Renal cortex interstitium (tissue), 15 donors: ENCODE data around the gene IKBIP. TPM values are rescaled to one million over a fixed set of nuclear protein-coding genes. Genes with fewer than 3 reads are reported as not detected.
A peak's percentile ranks its signal among the peaks of the same experiment; 100 is the strongest.

Source experiments
- DNase-seq, 11 donors: peaks; one replicate each; pipeline ENCODE4 v3.0.0-alpha.2; 2013; ENCODE audit warnings: low read depth in 9 of 11, low spot score in 4 of 11; ENCODE audit errors: extremely low read depth in 1 of 11
- long read RNA-seq, 16 experiments: transcript quantifications; one replicate each; lab custom pipeline, GENCODE V29; 2026
- polyA plus RNA-seq, 3 donors: library from polyadenylated mRNA; unstranded; fragments of 120-200 nt; gene quantifications; one replicate each; pipeline ENCODE4 v1.2.1, GENCODE V29; 2013; ENCODE audit not compliant: insufficient read length in 3 of 3

Gene IKBIP, protein sequence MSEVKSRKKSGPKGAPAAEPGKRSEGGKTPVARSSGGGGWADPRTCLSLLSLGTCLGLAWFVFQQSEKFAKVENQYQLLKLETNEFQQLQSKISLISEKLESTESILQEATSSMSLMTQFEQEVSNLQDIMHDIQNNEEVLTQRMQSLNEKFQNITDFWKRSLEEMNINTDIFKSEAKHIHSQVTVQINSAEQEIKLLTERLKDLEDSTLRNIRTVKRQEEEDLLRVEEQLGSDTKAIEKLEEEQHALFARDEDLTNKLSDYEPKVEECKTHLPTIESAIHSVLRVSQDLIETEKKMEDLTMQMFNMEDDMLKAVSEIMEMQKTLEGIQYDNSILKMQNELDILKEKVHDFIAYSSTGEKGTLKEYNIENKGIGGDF
- polyA plus RNA-seq, result 10 to 100 TPM; 20.6 to 31.5 (median 26.1) TPM
- long read RNA-seq, donor 1, transcript IKBIP-201 (3 exons, 3,189 nt), result major isoform, 8 of 18 reads
- long read RNA-seq, donor 1, transcript IKBIP-203 (2 exons, 1,368 nt), result minor isoform, 7 of 18 reads
- long read RNA-seq, donor 1, partial matches to known transcripts, result 0 of 18 reads
- long read RNA-seq, donor 1, other reads (novel, unspliced or antisense), result 0 of 18 reads
- long read RNA-seq, donor 2, transcript IKBIP-201 (3 exons, 3,189 nt), result major isoform, 6 of 11 reads
- long read RNA-seq, donor 2, partial matches to known transcripts, result 0 of 11 reads
- long read RNA-seq, donor 2, other reads (novel, unspliced or antisense), result 0 of 11 reads
- long read RNA-seq, donor 3, transcript IKBIP-201 (3 exons, 3,189 nt), result minor isoform, 8 of 30 reads
- long read RNA-seq, donor 3, transcript IKBIP-202 (3 exons, 1,645 nt), result major isoform, 11 of 30 reads
- long read RNA-seq, donor 3, transcript IKBIP-203 (2 exons, 1,368 nt), result major isoform, 11 of 30 reads
- long read RNA-seq, donor 3, partial matches to known transcripts, result 0 of 30 reads
- long read RNA-seq, donor 3, other reads (novel, unspliced or antisense), result 0 of 30 reads
- long read RNA-seq, donor 4, partial matches to known transcripts, result 0 of 10 reads
- long read RNA-seq, donor 4, other reads (novel, unspliced or antisense), result 0 of 10 reads
- long read RNA-seq, donor 5, result 0 reads
- long read RNA-seq, donor 6, transcript IKBIP-202 (3 exons, 1,645 nt), result major isoform, 9 of 30 reads
- long read RNA-seq, donor 6, transcript IKBIP-203 (2 exons, 1,368 nt), result major isoform, 9 of 30 reads
- long read RNA-seq, donor 6, transcript IKBIP-201 (3 exons, 3,189 nt), result minor isoform, 7 of 30 reads
- long read RNA-seq, donor 6, partial matches to known transcripts, result 5 of 30 reads
- long read RNA-seq, donor 6, other reads (novel, unspliced or antisense), result 0 of 30 reads
- long read RNA-seq, donor 7, transcript IKBIP-202 (3 exons, 1,645 nt), result minor isoform, 9 of 23 reads
- long read RNA-seq, donor 7, transcript IKBIP-201 (3 exons, 3,189 nt), result major isoform, 10 of 23 reads
- long read RNA-seq, donor 7, partial matches to known transcripts, result 0 of 23 reads
- long read RNA-seq, donor 7, other reads (novel, unspliced or antisense), result 0 of 23 reads
- long read RNA-seq, donor 8, transcript IKBIP-202 (3 exons, 1,645 nt), result major isoform, 15 of 23 reads
- long read RNA-seq, donor 8, transcript IKBIP-203 (2 exons, 1,368 nt), result minor isoform, 5 of 23 reads
- long read RNA-seq, donor 8, partial matches to known transcripts, result 0 of 23 reads
- long read RNA-seq, donor 8, other reads (novel, unspliced or antisense), result 0 of 23 reads
- long read RNA-seq, donor 9, transcript IKBIP-203 (2 exons, 1,368 nt), result minor isoform, 6 of 25 reads
- long read RNA-seq, donor 9, transcript IKBIP-202 (3 exons, 1,645 nt), result major isoform, 14 of 25 reads
- long read RNA-seq, donor 9, transcript IKBIP-201 (3 exons, 3,189 nt), result minor isoform, 5 of 25 reads
- long read RNA-seq, donor 9, partial matches to known transcripts, result 0 of 25 reads
- long read RNA-seq, donor 9, other reads (novel, unspliced or antisense), result 0 of 25 reads
- long read RNA-seq, donor 10, transcript IKBIP-201 (3 exons, 3,189 nt), result major isoform, 8 of 16 reads
- long read RNA-seq, donor 10, transcript IKBIP-203 (2 exons, 1,368 nt), result minor isoform, 5 of 16 reads
- long read RNA-seq, donor 10, partial matches to known transcripts, result 0 of 16 reads
- long read RNA-seq, donor 10, other reads (novel, unspliced or antisense), result 0 of 16 reads
- long read RNA-seq, donor 11, transcript IKBIP-202 (3 exons, 1,645 nt), result major isoform, 6 of 15 reads
- long read RNA-seq, donor 11, transcript IKBIP-201 (3 exons, 3,189 nt), result minor isoform, 5 of 15 reads
- long read RNA-seq, donor 11, partial matches to known transcripts, result 0 of 15 reads
- long read RNA-seq, donor 11, other reads (novel, unspliced or antisense), result 0 of 15 reads
- long read RNA-seq, donor 12, partial matches to known transcripts, result 0 of 8 reads
- long read RNA-seq, donor 12, other reads (novel, unspliced or antisense), result 0 of 8 reads
- long read RNA-seq, donor 13, result 0 reads
- long read RNA-seq, donor 14, transcript IKBIP-201 (3 exons, 3,189 nt), result minor isoform, 5 of 24 reads
- long read RNA-seq, donor 14, transcript IKBIP-203 (2 exons, 1,368 nt), result minor isoform, 7 of 24 reads
- long read RNA-seq, donor 14, transcript IKBIP-202 (3 exons, 1,645 nt), result major isoform, 12 of 24 reads
- long read RNA-seq, donor 14, partial matches to known transcripts, result 0 of 24 reads
- long read RNA-seq, donor 14, other reads (novel, unspliced or antisense), result 0 of 24 reads
- long read RNA-seq, donor 15, transcript IKBIP-201 (3 exons, 3,189 nt), result major isoform, 5 of 9 reads
- long read RNA-seq, donor 15, partial matches to known transcripts, result 0 of 9 reads
- long read RNA-seq, donor 15, other reads (novel, unspliced or antisense), result 0 of 9 reads
- long read RNA-seq, donor 16, transcript IKBIP-203 (2 exons, 1,368 nt), result minor isoform, 10 of 46 reads
- long read RNA-seq, donor 16, transcript IKBIP-201 (3 exons, 3,189 nt), result minor isoform, 13 of 46 reads
- long read RNA-seq, donor 16, transcript IKBIP-202 (3 exons, 1,645 nt), result major isoform, 23 of 46 reads
- long read RNA-seq, donor 16, partial matches to known transcripts, result 0 of 46 reads
- long read RNA-seq, donor 16, other reads (novel, unspliced or antisense), result 0 of 46 reads

DNA sequence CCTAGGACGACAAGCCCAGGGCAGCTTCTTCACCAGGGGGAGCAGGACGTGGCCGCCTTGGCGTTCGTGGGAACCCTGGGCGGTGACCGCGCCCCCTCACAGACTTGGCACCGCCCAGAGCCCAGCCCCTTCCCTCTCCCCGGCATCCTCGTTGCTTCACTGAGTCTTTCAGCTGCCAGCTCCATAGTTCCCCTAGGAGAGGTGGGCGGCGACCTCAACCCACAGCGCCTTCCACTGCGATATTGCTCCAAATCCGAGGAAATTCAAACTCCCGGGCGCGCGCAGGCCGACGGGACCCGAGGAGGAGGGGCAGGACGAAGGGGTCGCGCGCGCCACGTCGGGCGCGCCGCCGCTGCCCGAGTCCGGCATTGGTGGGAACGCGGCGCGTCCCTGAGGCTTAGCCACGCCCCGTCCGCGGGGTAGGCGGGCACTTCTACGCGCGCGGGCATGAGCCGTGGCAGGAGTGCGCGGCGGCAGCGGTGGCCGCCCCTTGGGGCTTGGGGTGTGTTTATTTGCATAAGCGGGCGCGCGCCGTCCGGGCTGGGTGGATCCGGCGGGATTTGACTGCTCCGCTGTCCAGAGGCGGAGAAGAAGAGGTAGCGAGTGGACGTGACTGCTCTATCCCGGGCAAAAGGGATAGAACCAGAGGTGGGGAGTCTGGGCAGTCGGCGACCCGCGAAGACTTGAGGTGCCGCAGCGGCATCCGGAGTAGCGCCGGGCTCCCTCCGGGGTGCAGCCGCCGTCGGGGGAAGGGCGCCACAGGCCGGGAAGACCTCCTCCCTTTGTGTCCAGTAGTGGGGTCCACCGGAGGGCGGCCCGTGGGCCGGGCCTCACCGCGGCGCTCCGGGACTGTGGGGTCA lies at the start of gene IKBIP, which contains the start of gene APAF1:
TSS of gene IKBIP (minus strand) at position 77 of the 860 bp plus-strand sequence. CDS start 87 bp downstream, outside the sequence.
TSS of gene APAF1 (plus strand) at position 579 of the 860 bp plus-strand sequence. CDS start 3,070 bp downstream, outside the sequence.
- DNase-seq, result peak; percentile 91 to 97 (median 95)

DNA sequence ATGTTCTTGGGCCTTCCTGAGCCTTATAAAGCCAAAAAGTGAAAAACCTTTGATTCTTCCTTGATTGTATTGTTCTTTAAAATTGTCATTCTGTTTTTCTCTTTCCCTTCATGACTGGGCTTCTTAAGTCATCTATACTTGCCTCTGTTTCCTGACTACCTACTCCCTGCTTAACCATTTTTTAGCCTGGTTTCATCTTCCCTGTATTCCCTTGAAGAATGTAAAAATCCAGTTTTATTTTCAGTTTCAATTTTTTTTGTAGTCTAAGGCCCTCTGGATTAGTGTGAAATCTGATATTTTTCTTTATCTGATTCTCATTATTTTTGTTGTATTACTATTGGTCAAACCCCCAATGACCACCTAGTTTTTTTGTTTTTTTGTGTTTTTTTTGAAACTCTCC lies 46.8 kb upstream of the IKBIP start:
- DNase-seq, result no peak

DNA sequence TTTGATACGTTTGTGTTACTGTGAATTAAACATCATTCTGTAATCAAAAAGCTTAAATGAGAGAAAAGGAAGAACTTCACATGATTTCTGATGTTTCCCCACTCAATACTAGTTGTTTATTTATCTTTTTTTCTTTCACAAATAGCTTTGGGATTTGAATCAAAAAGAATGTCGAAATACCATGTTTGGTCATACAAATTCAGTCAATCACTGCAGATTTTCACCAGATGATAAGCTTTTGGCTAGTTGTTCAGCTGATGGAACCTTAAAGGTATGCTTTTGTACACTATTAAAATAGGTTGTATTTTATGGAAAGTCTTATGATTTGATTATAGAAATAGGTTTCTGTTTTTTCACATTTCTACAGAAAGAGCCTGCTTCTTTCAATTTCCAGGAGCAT lies 42.0 kb upstream of the IKBIP start:
- no peak for DNase-seq

DNA sequence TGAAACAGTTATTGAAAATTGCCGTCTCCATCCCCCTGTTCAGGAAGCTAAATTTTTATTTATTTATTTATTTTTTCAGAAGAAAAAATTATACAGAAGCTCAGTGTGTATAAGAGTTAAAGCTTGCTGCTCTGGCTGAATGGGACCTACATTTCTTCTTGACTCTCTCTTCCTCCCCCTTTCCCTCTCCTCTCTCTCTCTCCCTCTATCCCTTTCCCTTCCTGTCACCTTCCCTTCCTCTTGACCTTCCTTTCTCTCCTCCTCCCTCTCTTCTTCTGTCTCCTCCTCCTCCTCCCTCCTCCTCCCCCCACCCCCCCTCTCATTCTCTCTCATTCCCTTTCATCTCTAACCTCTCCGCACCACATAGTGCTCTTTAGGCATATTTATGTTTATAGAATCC lies 39.6 kb upstream of the IKBIP start:
- DNase-seq, result no peak

DNA sequence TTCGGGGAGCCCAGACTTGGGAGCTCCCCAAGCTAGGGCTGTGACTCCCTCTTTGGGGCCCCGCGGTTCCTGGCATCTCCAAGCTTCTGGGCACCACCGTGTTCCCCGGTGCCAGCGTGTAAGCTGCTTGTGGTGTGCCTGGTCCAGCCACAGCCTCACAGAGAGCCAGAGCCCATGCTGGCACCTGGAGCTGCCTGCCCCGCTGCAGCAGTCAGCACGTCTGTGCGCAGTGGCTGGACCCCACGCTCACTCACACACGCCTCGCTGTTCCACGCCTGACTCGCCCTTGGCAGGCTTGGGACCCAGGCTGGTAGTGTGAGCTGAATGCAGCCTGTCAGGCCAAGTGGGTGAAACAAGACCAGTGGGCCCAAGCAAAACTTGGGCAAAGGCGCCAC lies 35.0 kb upstream of the IKBIP start:
- DNase-seq, result no peak

DNA sequence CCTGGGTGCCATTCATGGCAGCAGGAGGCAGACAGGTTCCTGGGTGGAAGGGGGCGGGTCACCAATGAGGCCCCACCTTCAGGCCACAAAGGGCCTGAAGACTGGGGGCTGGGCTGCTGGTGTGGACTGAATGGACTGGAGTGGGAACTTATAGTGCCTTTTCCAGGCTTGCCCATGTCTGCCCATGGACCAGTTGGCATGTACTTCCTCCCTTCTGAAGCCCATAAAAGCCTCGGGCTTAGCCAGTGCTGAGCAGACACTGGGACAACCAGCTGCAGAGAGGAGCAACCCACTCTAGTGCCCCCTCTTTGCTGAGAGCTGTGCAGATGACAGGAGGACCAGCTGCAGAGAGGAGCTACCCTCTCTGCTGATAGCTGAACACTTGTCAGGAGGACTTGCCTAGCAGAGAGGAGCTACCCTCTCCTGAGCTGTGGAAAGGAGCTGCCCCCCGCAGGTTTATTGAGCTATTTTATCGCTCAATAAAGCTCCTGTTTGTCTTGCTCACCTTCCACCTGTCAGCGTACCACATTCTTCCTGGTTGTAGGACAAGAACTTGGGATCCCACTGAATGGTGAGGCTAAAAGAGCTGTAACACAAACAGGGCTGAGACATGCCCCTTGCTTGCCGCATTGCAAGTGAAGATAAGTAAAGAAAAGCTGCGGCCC lies 34.5 kb upstream of the IKBIP start:
- DNase-seq, result no peak

DNA sequence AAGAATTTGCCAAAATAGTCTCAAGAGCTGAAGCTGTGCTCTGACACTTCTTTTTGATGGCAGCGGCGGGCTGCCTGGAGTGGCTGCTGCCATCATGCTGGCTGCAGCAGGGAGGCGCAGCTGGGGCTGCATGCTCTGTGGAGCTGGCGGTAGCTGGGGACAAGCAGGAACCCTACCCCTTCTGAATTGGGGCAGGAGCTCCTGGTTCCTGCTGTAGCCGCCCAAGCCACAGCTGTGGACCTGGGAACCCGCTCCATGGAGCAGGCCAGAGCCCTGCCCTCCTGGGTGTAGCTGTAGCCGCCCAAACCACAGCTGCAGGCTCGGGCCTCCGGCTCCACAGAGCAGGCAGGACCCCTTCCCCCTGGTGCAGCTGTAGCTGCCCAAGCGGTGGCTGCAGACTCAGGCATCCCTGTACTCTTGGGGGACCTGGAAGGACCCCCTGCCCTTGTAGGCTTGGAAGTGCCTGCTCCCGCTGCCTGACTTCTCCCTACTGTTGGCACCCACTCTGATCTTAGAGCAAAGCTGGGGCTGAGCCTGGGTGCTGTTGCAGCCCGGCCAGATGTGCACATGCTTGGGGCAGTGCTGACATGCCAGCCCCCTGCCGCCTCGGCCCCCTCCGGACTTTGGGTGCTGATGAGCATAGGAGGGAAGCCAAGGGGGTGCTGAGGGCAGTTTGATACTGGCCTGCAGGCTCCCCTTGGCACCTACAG lies 33.8 kb upstream of the IKBIP start:
- DNase-seq, result no peak

DNA sequence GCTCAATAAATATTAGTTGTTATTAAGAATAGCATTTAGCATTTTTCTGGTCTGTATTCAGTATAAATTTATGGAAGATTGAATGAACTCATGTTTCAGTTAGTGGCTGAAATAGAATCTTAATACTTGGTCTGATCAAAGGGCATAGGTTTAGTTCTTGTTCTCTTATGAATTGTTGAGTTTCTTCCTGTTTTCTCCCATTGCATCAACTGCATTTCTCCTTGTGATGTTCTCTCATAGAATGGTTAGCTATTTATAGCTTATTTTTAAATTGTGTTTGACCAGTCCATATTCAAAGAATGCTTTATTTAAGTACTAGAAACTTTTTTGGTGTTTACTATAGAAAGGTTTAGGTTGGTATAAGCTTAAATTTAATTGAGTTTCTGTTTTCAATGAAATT lies 30.3 kb upstream of the IKBIP start:
- DNase-seq, result no peak

DNA sequence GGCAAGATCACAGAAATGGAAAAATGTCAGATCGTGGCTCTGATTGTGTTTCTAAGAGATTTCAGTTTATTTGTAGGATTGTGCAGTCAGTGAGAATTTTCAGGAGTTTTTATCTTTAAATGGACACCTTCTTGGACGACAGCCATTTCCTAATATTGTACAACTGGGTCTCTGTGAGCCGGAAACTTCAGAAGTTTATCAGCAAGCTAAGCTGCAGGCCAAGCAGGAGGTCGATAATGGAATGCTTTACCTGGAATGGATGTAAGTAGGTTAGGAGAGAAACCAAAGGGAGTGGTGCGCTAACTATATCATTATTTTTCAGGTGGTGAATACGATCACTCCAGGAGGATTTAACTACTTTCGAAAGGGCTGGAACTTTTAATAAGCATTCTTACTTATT lies 26.9 kb upstream of the IKBIP start:
- DNase-seq, result no peak

DNA sequence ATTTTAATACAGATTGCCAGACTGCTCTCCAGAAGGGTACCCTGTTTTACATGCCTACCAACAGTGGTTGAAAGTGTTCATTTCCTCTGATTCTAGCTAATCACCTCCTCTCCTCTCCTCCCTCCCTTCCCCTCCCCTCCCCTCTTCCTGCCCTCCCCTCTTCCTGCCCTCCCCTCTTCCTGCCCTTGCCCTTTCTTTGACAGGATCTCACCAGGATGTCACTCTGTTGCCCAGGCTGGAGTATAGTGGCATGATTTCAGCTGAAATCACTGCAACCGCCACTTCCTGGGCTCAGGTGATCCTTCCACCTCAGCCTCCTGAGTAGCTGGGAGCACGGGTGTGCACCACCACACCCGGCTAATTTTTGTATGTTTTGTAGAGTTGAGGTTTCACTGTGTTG lies 25.2 kb upstream of the IKBIP start:
- no peak for DNase-seq

DNA sequence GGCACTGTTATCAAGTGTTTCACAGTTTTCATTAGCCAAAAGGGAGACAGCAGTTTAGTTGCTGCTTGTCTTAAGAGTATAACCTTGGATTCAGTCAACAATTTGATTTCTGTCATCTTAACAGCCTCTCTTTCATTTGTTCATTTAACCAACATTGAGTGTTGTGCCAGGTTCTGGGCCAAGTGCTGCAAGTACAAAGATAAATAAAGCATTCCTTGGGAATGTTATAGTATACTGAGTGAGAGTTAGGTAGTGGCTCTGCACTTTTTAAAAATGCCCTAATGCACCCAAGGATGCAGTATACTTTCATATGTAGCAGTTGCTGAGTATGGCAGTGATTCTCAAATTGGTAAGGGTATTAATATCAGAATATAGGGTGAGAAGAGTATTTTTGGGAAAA lies 15.9 kb upstream of the IKBIP start:
- no peak for DNase-seq

DNA sequence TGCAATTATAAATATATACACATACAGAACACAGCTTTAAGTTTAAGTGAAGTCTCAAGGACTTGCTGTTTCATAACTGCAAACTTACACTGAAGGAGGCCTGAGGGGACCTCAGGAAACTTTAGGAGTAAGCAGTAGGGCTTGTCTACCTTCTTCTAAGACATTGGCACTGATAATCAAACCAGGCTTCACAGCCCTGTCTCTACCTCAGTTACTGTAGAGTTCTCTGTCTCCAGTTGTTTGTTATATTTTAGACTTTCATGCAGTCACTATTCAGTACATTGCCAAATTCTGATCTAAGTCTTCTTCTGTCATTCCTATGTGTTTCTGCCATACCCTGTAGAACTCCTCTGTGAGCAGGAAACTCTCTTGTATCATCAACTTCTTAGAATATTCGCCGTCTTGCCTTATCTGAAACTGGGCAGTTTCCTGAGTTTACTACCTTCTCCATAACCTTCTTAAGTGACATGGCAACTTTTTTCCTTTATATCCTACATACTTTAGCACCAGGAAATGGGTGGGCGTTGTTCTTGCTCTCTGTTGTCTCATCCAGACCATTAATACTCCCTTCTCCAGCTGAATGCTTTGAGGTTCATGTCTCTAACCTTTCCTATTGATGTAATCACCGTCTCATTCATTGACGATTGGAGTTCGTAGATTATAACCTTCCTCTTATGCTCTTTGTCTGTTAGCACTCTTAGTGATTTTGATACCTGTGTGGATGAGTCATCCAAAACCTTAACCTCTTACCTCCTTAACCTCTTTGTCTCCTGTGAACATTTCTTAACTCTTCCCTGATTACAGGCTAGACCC lies 11.9 kb upstream of the IKBIP start:
- DNase-seq, result no peak
